ENCODE measurements around the gene CST3. TPM values are rescaled to one million over a fixed set of nuclear protein-coding genes. Genes with fewer than 3 reads are reported as not detected.

CST3 gene
- total RNA-seq, 1 experiment from 2014 or later = 158 TPM

DNA sequence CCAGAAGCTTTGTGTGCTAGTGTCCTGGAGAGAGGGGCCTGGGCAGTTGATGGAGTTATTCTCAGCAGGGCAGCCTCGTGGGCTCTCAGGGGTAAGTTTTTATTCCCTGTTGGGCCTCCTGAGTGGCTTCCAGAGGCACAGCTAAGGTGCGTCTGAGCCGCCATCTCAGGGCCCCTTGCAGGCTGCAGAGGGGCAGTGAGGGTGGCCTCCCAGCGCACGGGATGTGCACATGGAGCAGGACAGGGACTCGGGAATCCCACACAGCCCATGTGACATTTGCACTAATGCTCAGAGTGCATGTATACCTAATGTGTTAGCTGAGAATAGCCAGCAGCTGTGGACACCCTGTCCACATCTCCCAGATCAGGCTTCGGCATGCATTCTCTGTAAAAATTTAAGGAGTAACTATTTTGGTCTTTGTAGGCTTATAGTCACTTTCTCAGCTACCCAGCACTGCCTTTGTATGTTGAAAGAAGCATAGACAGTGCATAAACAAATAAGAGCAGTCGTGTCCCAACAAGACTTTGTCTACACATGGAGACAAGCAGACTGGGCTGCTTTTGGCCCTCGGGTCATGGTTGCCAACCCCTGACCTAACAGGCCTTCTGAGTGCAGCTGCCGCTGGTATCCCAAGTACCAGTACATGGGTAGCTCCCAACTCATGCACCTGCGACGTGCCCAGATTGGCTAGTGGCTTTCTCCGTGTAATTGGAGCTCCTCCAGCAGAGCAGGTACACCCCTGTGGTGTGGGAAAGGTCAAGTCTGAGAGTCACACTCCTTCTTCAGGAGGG lies 50.8 kb downstream of the CST3 start:
- no peak for TF ChIP-seq TCF7L2 (IDR thresholded peaks at IDR 0.05; ENCODE audit: low read depth, low read length)
- no peak for TF ChIP-seq SIN3A (IDR thresholded peaks at IDR 0.05; ENCODE audit: borderline replicate concordance, insufficient read depth, low read depth, low read length)
- TF ChIP-seq POLR2AphosphoS5 (IDR thresholded peaks at IDR 0.05; ENCODE audit: low read depth, low read length) = no peak
- TF ChIP-seq CTCF (IDR thresholded peaks at IDR 0.05) = no peak
- no peak for TF ChIP-seq REST (IDR thresholded peaks at IDR 0.05; ENCODE audit: insufficient read depth in 1 of 2, low read depth in 2 of 2, low read length in 1 of 2)
- no peaks in the 10 kb centered on the region for H3K4me1 ChIP-seq (ENCODE audit: control insufficient read depth, insufficient read depth, low read length)
- H3K9me3 ChIP-seq (ENCODE audit: control insufficient read depth, insufficient read depth, low read depth, low read length) = no peaks in the 10 kb centered on the region
- no peak overlapping the region for H3K4me3 ChIP-seq (ENCODE audit: low read depth in 2 of 2, low read length in 2 of 2)
- intact Hi-C loops (cut with micrococcal nuclease; ENCODE audit: unreplicated experiment) = no loop called here
- in situ Hi-C loops (cut with HindIII; ENCODE audit: low pct_unique_long_range_greater_than_20kb, low sequenced_read_pairs) = no loop called here
- CTCF ChIA-PET = no interaction called here
- DNase-seq (ENCODE audit: low read depth, low spot score) (no peak), ATAC-seq (no peak)
- BruUV-seq (replicated peaks) = no TSS peak
- H3K27ac ChIP-seq (ENCODE audit: low read length) = no peak overlapping the region
- H3K27me3 ChIP-seq (ENCODE audit: control insufficient read depth, insufficient read depth, low read length) = 0 out of 2 replicates have a peak, but pooled peaks cover 2% of the 10 kb centered on the region
- POLR2A ChIA-PET = no interaction called here
- H3K36me3 ChIP-seq (ENCODE audit: control insufficient read depth, insufficient read depth, low read length) = no peaks in the 10 kb centered on the region

GRCh38 chr20:23585808-23586734 lies 51.7 kb downstream of the CST3 start:
- DNase-seq (ENCODE audit: low read depth, low spot score) (no peak), ATAC-seq (no peak)
- Histone ChIP-seq H3K9me3 (ENCODE audit: control insufficient read depth, insufficient read depth, low read depth, low read length) (no peaks in the 10 kb centered on the region), H3K4me3 (ENCODE audit: low read depth in 2 of 2, low read length in 2 of 2) (no peak overlapping the region), H3K27me3 (ENCODE audit: control insufficient read depth, insufficient read depth, low read length) (0 out of 2 replicates have a peak, but pooled peaks cover 2% of the 10 kb centered on the region), H3K27ac (ENCODE audit: low read length) (no peak overlapping the region), H3K36me3 (ENCODE audit: control insufficient read depth, insufficient read depth, low read length) (no peaks in the 10 kb centered on the region), H3K4me1 (ENCODE audit: control insufficient read depth, insufficient read depth, low read length) (no peaks in the 10 kb centered on the region)
- TF ChIP-seq CTCF (IDR thresholded peaks at IDR 0.05) (no peak), POLR2AphosphoS5 (IDR thresholded peaks at IDR 0.05; ENCODE audit: low read depth, low read length) (no peak), REST (IDR thresholded peaks at IDR 0.05; ENCODE audit: insufficient read depth in 1 of 2, low read depth in 2 of 2, low read length in 1 of 2) (no peak), SIN3A (IDR thresholded peaks at IDR 0.05; ENCODE audit: borderline replicate concordance, insufficient read depth, low read depth, low read length) (no peak), TCF7L2 (IDR thresholded peaks at IDR 0.05; ENCODE audit: low read depth, low read length) (no peak)
- intact Hi-C loops (cut with micrococcal nuclease; ENCODE audit: unreplicated experiment) = no loop called here
- CTCF ChIA-PET = no interaction called here
- POLR2A ChIA-PET = no interaction called here
- no TSS peak for BruUV-seq (replicated peaks)
- in situ Hi-C loops (cut with HindIII; ENCODE audit: low pct_unique_long_range_greater_than_20kb, low sequenced_read_pairs) = no loop called here
